Mesothelial cell of epicardium (in vitro differentiated cells): ENCODE measurements around the gene TIGD7. TPM values are rescaled to one million over a fixed set of nuclear protein-coding genes. Genes with fewer than 3 reads are reported as not detected.

Experiments used
- DNase-seq, 2 experiments: peaks; one replicate each; pipeline ENCODE4 v3.0.0; 2021; ENCODE audit warnings: low spot score in 2 of 2; ENCODE audit not compliant: unreplicated experiment in 2 of 2
- H3K27ac Mint-ChIP-seq: 2 replicates; pipeline ENCODE4 v1.8.0; 2021; ENCODE audit warnings: mixed read lengths
- H3K27me3 Mint-ChIP-seq: 2 replicates; pipeline ENCODE4 v1.8.0; 2021; ENCODE audit warnings: low read depth, mixed read lengths
- H3K36me3 Mint-ChIP-seq: 2 replicates; pipeline ENCODE4 v1.8.0; 2021; ENCODE audit warnings: mixed read lengths
- H3K4me1 Mint-ChIP-seq: 2 replicates; pipeline ENCODE4 v1.8.0; 2021; ENCODE audit warnings: mixed read lengths
- H3K4me3 Mint-ChIP-seq: 2 replicates; pipeline ENCODE4 v1.8.0; 2021; ENCODE audit warnings: mild to moderate bottlenecking, moderate library complexity, mixed read lengths
- H3K9me3 Mint-ChIP-seq: 2 replicates; pipeline ENCODE4 v1.8.0; 2021; ENCODE audit warnings: mixed read lengths
- CTCF ChIP-seq: fragments of 200-600 bp; sonication (generic); IDR thresholded peaks from one replicate; pipeline ENCODE4 v1.5.0; 2021; ENCODE audit warnings: antibody characterized with exemption; ENCODE audit not compliant: unreplicated experiment
- total RNA-seq: library from RNA; stranded (reverse); gene quantifications from 3 replicates; pipeline ENCODE4 v1.2.1, GENCODE V29; 2021

TIGD7 gene
- total RNA-seq, 1 donor from 2014 or later = 7.6 TPM

DNA sequence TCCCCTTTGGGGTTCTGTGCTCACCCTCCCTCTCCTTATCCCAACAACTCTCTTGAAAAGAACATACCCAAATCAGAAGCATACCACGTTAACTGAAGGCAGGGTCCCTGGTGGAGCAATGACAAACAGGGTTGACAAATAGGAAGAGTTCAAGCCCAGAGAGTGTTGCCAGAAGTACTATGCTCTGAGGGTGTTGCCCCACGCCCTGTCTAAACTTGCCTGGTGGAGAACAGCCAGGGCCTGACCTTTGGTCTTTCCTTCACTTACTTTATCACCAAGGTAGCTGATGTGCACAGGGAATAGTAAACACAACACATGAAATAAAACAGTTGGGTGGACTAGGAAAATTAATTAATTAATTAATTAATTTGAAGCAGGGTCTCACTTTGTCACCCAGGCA is 23.4 kb upstream of the TIGD7 start:
- Mint-ChIP-seq H3K4me1 (no peaks in the 10 kb centered on the region), H3K27ac (no peak overlapping the region), H3K36me3 (peaks cover 4% of the 10 kb centered on the region), H3K4me3 (no peak overlapping the region), H3K9me3 (peaks cover 41% of the 10 kb centered on the region), H3K27me3 (no peaks in the 10 kb centered on the region)
- no peak for DNase-seq
- no peak for TF ChIP-seq CTCF

DNA sequence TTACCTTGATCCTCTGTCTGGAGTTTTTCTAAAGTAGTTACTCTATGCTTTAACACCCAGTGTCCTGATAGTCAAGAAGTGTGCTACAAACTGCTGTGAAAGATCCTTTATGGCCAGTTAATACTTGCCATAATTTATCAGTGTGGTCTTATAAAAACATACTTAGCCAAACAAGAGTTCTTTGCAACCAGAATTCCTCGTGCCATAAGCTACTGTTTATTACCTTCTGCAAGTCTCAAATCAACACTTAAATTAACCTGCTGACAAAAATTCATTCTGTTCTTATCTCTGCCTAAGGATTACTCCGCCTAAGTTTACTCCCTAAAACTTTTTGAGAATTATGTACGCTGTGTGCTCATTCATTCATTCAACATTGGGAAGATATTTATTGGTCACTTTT is 22.9 kb upstream of the TIGD7 start:
- Mint-ChIP-seq H3K4me1 (no peaks in the 10 kb centered on the region), H3K27me3 (no peaks in the 10 kb centered on the region), H3K27ac (no peak overlapping the region), H3K4me3 (no peak overlapping the region), H3K36me3 (peaks cover 4% of the 10 kb centered on the region), H3K9me3 (peaks cover 42% of the 10 kb centered on the region)
- DNase-seq = no peak
- no peak for TF ChIP-seq CTCF

- Mint-ChIP-seq H3K36me3 (peaks cover 4% of the 10 kb centered on the region), H3K4me3 (no peak overlapping the region), H3K9me3 (peaks cover 42% of the 10 kb centered on the region), H3K4me1 (no peaks in the 10 kb centered on the region), H3K27me3 (no peaks in the 10 kb centered on the region), H3K27ac (no peak overlapping the region)
- DNase-seq = no peak
- no peak for TF ChIP-seq CTCF
Observed at GRCh38 chr16:3327514-3327913, 22.3 kb upstream of the TIGD7 start.

DNA sequence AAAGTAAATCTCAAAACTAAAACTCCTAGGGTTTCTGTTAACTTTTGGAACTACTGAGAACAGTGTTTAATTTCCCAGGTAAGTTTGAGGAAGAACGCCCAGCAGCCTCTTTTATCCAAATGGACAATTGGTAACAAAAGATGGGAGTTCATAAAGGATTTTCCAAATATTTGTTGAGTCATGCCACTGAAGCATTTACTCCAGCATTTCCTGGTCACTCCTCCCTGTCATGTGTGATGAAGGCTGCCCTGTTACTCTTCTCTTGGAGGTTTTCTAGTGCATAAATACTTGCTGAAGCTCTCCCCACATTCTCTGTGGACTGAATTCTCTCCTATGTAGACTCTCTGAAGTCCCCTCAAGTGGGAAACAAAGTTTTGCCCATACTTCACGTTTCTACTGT is 16.6 kb upstream of the TIGD7 start:
- Mint-ChIP-seq H3K4me1 (no peaks in the 10 kb centered on the region), H3K4me3 (no peak overlapping the region), H3K36me3 (peaks cover 36% of the 10 kb centered on the region), H3K27ac (no peak overlapping the region), H3K27me3 (no peaks in the 10 kb centered on the region), H3K9me3 (peaks cover 64% of the 10 kb centered on the region)
- DNase-seq = no peak
- TF ChIP-seq CTCF = no peak

- no peak for TF ChIP-seq CTCF
- H3K9me3 Mint-ChIP-seq = peaks cover 81% of the 10 kb centered on the region
Observed at GRCh38 chr16:3317315-3317999, 12.2 kb upstream of the TIGD7 start.

GRCh38 chr16:3311496-3311895 is 6.3 kb upstream of the TIGD7 start:
- Mint-ChIP-seq H3K27ac (no peak overlapping the region), H3K36me3 (peaks cover 95% of the 10 kb centered on the region), H3K9me3 (peaks cover 60% of the 10 kb centered on the region), H3K4me1 (no peaks in the 10 kb centered on the region), H3K27me3 (no peaks in the 10 kb centered on the region), H3K4me3 (no peak overlapping the region)
- DNase-seq = no peak
- TF ChIP-seq CTCF = no peak

More at GRCh38 chr16:3317315-3317999, 12.2 kb upstream of the TIGD7 start:
- Mint-ChIP-seq H3K27ac (no peak overlapping the region), H3K27me3 (no peaks in the 10 kb centered on the region), H3K4me3 (no peak overlapping the region), H3K36me3 (peaks cover 77% of the 10 kb centered on the region), H3K4me1 (no peaks in the 10 kb centered on the region)
- no peak for DNase-seq
